Measurements from ENCODE around the gene CLBA1.

GRCh38 chr14:105026802-105027563 lies 41.4 kb downstream of the CLBA1 start:
- no peak for TF ChIP-seq CTCF (IDR thresholded peaks at IDR 0.05)
- TF ChIP-seq POLR2A (IDR thresholded peaks at IDR 0.05): no peak

Data from uterus (tissue), 2 donors.